ENCODE measurements around the gene FAIM2. TPM values are rescaled to one million over a fixed set of nuclear protein-coding genes. Genes with fewer than 3 reads are reported as not detected.

The FAIM2 gene
- total and polyA plus RNA-seq, 2 donors (not counting 3 experiments of a cell fraction or from before 2014, with no cell fraction given): 0.01 TPM; not detected in 1

- TF ChIP-seq JUN (IDR thresholded peaks at IDR 0.05; ENCODE audit: borderline replicate concordance, insufficient read depth, insufficient read length, low read depth): no peak
- no peak overlapping the region for H3K4me2 ChIP-seq (ENCODE audit: insufficient read depth, low read length)
- H3K27ac ChIP-seq (ENCODE audit: insufficient read depth, low read depth, low read length): no peak overlapping the region
- H3K27me3 ChIP-seq (ENCODE audit: control insufficient read depth in 2 of 2, insufficient read depth in 2 of 2, low read length in 2 of 2): peaks cover 4 to 17% of the 10 kb centered on the region in 2 experiments
- no peaks in the 10 kb centered on the region for H4K20me1 ChIP-seq (replicated peaks; ENCODE audit: control insufficient read depth, extremely low read depth, insufficient read depth, low read length)
- CTCF ChIA-PET: interaction anchor here (2.5 kb wide), 1 partner anchor 56 kb away, joined by 8 read pairs; no protein-coding TSS in a partner anchor
- dilution Hi-C loops (cut with MboI; ENCODE audit: extremely low pct_ligation_motif_present, low sequenced_read_pairs): no loop called here
- H2AFZ ChIP-seq (ENCODE audit: low read depth, low read length): no peak overlapping the region
- peaks cover 1% of the 10 kb centered on the region for H3K4me1 ChIP-seq (ENCODE audit: control insufficient read depth, extremely low read depth, insufficient read depth, low read length)
- H3K9me1 ChIP-seq (replicated peaks; ENCODE audit: control insufficient read depth, extremely low read depth, insufficient read depth, low read length): no peaks in the 10 kb centered on the region
- BruUV-seq (replicated peaks): no TSS peak
- H3K4me3 ChIP-seq (replicated peaks in 1 of 3; ENCODE audit: insufficient read depth in 1 of 3, low read depth in 1 of 3, low read length in 3 of 3): no peak overlapping the region
- H3K9me3 ChIP-seq (replicated peaks; ENCODE audit: control insufficient read depth, insufficient read depth, low read length): no peaks in the 10 kb centered on the region
- H3K36me3 ChIP-seq (ENCODE audit: control insufficient read depth in 2 of 2, extremely low read depth in 1 of 2, insufficient read depth in 2 of 2, low read length in 2 of 2): no peaks in the 10 kb centered on the region
- DNase-seq (ENCODE audit: low read depth, low spot score) (no peak), FAIRE-seq (no peak)
- no peaks in the 10 kb centered on the region for H3K79me2 ChIP-seq (ENCODE audit: control insufficient read depth, insufficient read depth, low read length)
- POLR2A ChIA-PET: no interaction called here
- intact Hi-C loops (cut with micrococcal nuclease): no loop called here
- H3K9ac ChIP-seq (replicated peaks; ENCODE audit: extremely low read depth, insufficient read depth, low read length): no peak overlapping the region
These were observed 14.2 kb downstream of the FAIM2 start for GRCh38 chr12:49889361-49890095.

- intact Hi-C loops (cut with micrococcal nuclease): no loop called here
- TF ChIP-seq CTCF (IDR thresholded peaks at IDR 0.05; ENCODE audit: extremely low read depth in 1 of 2, insufficient read depth in 1 of 2, low read depth in 1 of 2, low read length in 2 of 2): no peak
- TF ChIP-seq FOS (IDR thresholded peaks at IDR 0.05; ENCODE audit: borderline replicate concordance, insufficient read depth, low read length): no peak
- no peak for TF ChIP-seq GATA2 (IDR thresholded peaks at IDR 0.05; ENCODE audit: insufficient read depth, insufficient read length, low read depth, low read length)
- TF ChIP-seq POLR2AphosphoS5 (IDR thresholded peaks at IDR 0.05; ENCODE audit: insufficient read depth, low read depth, low read length): no peak
- TF ChIP-seq POLR2A (IDR thresholded peaks at IDR 0.05; ENCODE audit: low read depth, low read length): no peak
- no peak for TF ChIP-seq EZH2 (IDR thresholded peaks at IDR 0.05; ENCODE audit: borderline replicate concordance, low read depth, low read length, severe bottlenecking)
- no peak for TF ChIP-seq MYC (IDR thresholded peaks at IDR 0.05; ENCODE audit: low read depth, low read length)
- H3K4me2 ChIP-seq (ENCODE audit: insufficient read depth, low read length): no peak overlapping the region
- H3K9ac ChIP-seq (replicated peaks; ENCODE audit: extremely low read depth, insufficient read depth, low read length): no peak overlapping the region
- no peak overlapping the region for H3K4me3 ChIP-seq (replicated peaks in 1 of 3; ENCODE audit: insufficient read depth in 1 of 3, low read depth in 1 of 3, low read length in 3 of 3)
- no peaks in the 10 kb centered on the region for H3K79me2 ChIP-seq (ENCODE audit: control insufficient read depth, insufficient read depth, low read length)
- ChIA-PET CTCF (interaction anchor here (0.8 to 2.5 kb wide), 3 partner anchors 10 to 71 kb away, joined by 3 to 8 read pairs (median 3); no protein-coding TSS in a partner anchor), POLR2A (no interaction called here)
- no peaks in the 10 kb centered on the region for H3K9me1 ChIP-seq (replicated peaks; ENCODE audit: control insufficient read depth, extremely low read depth, insufficient read depth, low read length)
- DNase-seq (ENCODE audit: low read depth, low spot score) (no peak), FAIRE-seq (no peak)
- BruUV-seq (replicated peaks): no TSS peak
- peaks cover 4 to 17% of the 10 kb centered on the region in 2 experiments for H3K27me3 ChIP-seq (ENCODE audit: control insufficient read depth in 2 of 2, insufficient read depth in 2 of 2, low read length in 2 of 2)
- no peaks in the 10 kb centered on the region for H4K20me1 ChIP-seq (replicated peaks; ENCODE audit: control insufficient read depth, extremely low read depth, insufficient read depth, low read length)
- no peak overlapping the region for H2AFZ ChIP-seq (ENCODE audit: low read depth, low read length)
- no peaks in the 10 kb centered on the region for H3K4me1 ChIP-seq (ENCODE audit: control insufficient read depth, extremely low read depth, insufficient read depth, low read length)
- no peaks in the 10 kb centered on the region for H3K9me3 ChIP-seq (replicated peaks; ENCODE audit: control insufficient read depth, insufficient read depth, low read length)
- H3K36me3 ChIP-seq (ENCODE audit: control insufficient read depth in 2 of 2, extremely low read depth in 1 of 2, insufficient read depth in 2 of 2, low read length in 2 of 2): no peaks in the 10 kb centered on the region
- H3K27ac ChIP-seq (ENCODE audit: insufficient read depth, low read depth, low read length): no peak overlapping the region
- dilution Hi-C loops (cut with MboI; ENCODE audit: extremely low pct_ligation_motif_present, low sequenced_read_pairs): no loop called here
These were observed 15.1 kb downstream of the FAIM2 start for GRCh38 chr12:49888461-49889151.
